ENCODE data around the gene WDR88. TPM values are rescaled to one million over a fixed set of nuclear protein-coding genes. Genes with fewer than 3 reads are reported as not detected.

WDR88 gene
- not detected for total RNA-seq

- Mint-ChIP-seq H3K27ac (peak within 1 kb of the TSS in 1 of 2 donors; percentile 55), H3K9me3 (no peaks in the 10 kb centered on the region), H3K36me3 (peaks cover 0 to 5% of the 10 kb centered on the region in 2 donors)
- DNase-seq (ENCODE audit: low spot score in 2 of 2) = no peak
- no peak for ATAC-seq
Measured at GRCh38 chr19:33132021-33132420, at the start of gene WDR88. Gene WDR88, plus strand, starts transcription at chr19:33132114. Its CDS starts 56 bp downstream, at chr19:33132170.

GRCh38 chr19:33085570-33086128 lies 46.3 kb upstream of the WDR88 start:
- Mint-ChIP-seq H3K9me3 (no peaks in the 10 kb centered on the region), H3K36me3 (peaks cover 23 to 24% of the 10 kb centered on the region in 2 donors)
- ATAC-seq = no peak

GRCh38 chr19:33086955-33087354 lies 45.0 kb upstream of the WDR88 start:
- peaks cover 12 to 13% of the 10 kb centered on the region in 2 donors for H3K36me3 Mint-ChIP-seq
- no peak for DNase-seq (ENCODE audit: low spot score in 2 of 2)
- no peak overlapping the region for H3K27ac Mint-ChIP-seq
- no peak for ATAC-seq
- no peaks in the 10 kb centered on the region for H3K9me3 Mint-ChIP-seq

More at GRCh38 chr19:33085570-33086128, 46.3 kb upstream of the WDR88 start:
- DNase-seq (ENCODE audit: low spot score in 2 of 2) = no peak
- no peak overlapping the region for H3K27ac Mint-ChIP-seq

GRCh38 chr19:33089010-33089409 lies 42.9 kb upstream of the WDR88 start:
- peaks cover 12 to 13% of the 10 kb centered on the region in 2 donors for H3K36me3 Mint-ChIP-seq
- no peak for ATAC-seq
- DNase-seq (ENCODE audit: low spot score in 2 of 2) = no peak
- no peaks in the 10 kb centered on the region for H3K9me3 Mint-ChIP-seq
- H3K27ac Mint-ChIP-seq = no peak overlapping the region

DNA sequence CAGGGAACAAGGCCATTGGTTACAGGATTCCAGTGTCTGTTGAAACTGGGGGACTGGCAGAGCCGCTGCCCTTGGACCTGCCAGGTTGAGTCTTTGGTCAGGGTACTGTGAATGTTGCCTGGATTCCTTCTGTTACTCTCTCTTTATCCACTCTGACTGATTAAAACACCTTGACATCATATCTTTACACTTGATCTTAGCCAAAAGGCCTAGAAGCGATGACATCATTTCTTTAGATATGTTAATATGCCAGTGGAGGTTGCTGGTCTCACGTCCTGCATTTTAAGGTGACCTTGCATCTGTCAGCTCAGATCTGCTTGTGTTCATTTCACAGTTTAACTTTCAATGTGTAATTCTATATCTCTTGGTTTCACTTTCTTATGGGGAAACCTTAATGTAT lies 41.7 kb upstream of the WDR88 start:
- DNase-seq (ENCODE audit: low spot score in 2 of 2) (no peak), ATAC-seq (no peak)
- H3K9me3 Mint-ChIP-seq = no peaks in the 10 kb centered on the region
- peak overlapping the region in 1 of 2 donors; percentile 32 for H3K27ac Mint-ChIP-seq
- peaks cover 12 to 13% of the 10 kb centered on the region in 2 donors for H3K36me3 Mint-ChIP-seq

- peak overlapping the region in 1 of 2 donors; percentile 85 for H3K27ac Mint-ChIP-seq
- no peak for ATAC-seq
- peaks cover 21 to 23% of the 10 kb centered on the region in 2 donors for H3K36me3 Mint-ChIP-seq
- no peak for DNase-seq (ENCODE audit: low spot score in 2 of 2)
- no peaks in the 10 kb centered on the region for H3K9me3 Mint-ChIP-seq
Measured at GRCh38 chr19:33093420-33094210, 38.3 kb upstream of the WDR88 start.

DNA sequence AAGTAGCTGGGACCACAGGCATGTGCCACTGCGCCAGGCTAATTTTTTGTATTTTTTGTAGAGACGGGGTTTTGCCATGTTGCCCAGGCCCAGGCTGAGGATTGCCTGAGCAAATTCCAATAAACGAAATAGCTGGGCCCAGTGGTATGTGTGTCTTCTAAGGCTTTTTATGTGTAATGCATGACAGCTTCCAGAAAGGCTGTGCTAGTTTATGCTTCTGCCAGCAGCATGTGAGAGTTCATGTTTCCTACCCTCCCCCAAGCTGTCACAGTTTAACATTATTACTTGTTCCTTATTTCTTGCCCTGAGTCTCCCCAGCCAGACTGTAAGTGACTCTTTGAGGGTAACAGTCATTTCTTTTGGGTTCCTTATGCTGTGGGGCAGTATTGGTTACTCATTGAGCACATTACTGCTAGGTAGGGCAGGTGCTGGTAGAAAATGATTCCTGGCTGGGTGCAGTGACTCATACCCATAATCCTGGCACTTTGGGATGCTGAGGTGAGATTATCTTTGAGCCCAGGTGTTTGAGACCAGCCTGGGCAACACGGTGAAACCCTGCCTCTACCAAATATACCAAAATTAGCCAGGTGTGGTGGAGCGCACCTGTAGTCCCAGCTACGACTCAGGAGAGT lies 37.4 kb upstream of the WDR88 start:
- peak in 1 of 2 donors; percentile 33 for ATAC-seq
- peak overlapping the region in 1 of 2 donors; percentile 36 for H3K27ac Mint-ChIP-seq
- no peak for DNase-seq (ENCODE audit: low spot score in 2 of 2)
- H3K36me3 Mint-ChIP-seq = peaks cover 14 to 16% of the 10 kb centered on the region in 2 donors
- no peaks in the 10 kb centered on the region for H3K9me3 Mint-ChIP-seq

- H3K27ac Mint-ChIP-seq = no peak overlapping the region
- DNase-seq (ENCODE audit: low spot score in 2 of 2) (no peak), ATAC-seq (no peak)
- H3K9me3 Mint-ChIP-seq = no peaks in the 10 kb centered on the region
- H3K36me3 Mint-ChIP-seq = peaks cover 9 to 11% of the 10 kb centered on the region in 2 donors
Measured at GRCh38 chr19:33096005-33096404, 35.9 kb upstream of the WDR88 start.

DNA sequence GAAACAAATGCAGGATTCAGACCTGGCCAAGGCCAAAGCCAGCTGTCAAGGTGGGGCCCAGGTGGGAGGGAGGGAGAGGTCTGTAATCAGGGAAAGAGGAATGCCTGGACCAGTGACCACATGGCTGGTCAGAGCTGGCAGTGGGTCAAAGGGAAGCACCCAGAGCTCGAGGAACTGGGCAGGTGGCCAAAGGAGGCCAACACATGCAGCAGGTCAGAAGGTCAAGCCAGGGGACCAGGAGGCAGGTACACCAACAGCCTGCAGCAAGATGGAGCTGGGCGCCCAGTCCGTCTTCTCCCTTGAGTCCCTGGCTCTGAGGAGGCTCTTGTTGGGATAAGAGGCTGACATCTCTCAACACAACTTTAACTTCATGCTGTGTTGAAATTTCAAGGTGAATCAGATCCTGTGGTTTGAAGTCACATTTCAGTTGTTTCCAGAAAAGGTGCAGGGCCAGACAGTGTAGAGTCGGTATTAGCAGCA lies 33.8 kb upstream of the WDR88 start:
- no peak for ATAC-seq
- Mint-ChIP-seq H3K36me3 (peaks cover 9 to 11% of the 10 kb centered on the region in 2 donors), H3K9me3 (no peaks in the 10 kb centered on the region), H3K27ac (peak overlapping the region in 1 of 2 donors; percentile 20)
- no peak for DNase-seq (ENCODE audit: low spot score in 2 of 2)

DNA sequence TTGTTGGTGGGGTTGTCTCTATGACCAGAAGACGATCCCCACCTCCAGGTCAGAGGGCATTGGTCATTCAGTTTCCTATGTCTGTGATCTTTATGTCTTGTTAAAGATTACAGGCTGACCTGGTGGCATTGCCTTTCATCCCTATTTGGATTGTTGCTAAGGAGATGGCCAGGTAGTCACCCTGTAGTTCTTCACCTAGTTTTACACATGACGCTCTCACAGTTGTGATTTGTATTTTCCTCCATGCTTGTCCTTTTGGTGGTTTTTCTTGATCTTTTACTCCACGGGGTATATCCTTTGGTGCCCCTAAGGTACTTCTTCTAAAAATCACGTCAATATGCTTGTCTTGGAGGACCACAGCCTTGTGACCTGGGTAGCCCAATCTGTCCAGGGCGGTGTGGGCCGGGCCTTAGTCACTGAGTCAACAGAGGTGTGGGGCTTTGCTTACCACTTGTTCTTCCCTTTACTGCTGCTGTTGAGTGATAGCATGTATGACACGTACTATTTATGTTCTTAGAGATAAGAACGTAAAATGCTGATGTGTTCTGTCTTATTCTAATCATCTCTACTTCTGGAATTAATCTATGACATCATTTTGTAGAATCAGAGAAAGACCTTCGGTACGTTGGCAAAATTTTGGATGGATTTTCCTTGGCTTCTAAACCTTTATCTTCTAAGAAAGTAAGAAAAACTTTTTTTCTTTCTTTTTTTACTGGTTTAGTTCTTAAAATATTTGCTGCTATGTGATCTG lies 30.8 kb upstream of the WDR88 start:
- DNase-seq (ENCODE audit: low spot score in 2 of 2) = no peak
- H3K9me3 Mint-ChIP-seq = no peaks in the 10 kb centered on the region
- H3K36me3 Mint-ChIP-seq = peaks cover 6 to 9% of the 10 kb centered on the region in 2 donors
- H3K27ac Mint-ChIP-seq = peak overlapping the region in 1 of 2 donors; percentile 58
- ATAC-seq = no peak

DNA sequence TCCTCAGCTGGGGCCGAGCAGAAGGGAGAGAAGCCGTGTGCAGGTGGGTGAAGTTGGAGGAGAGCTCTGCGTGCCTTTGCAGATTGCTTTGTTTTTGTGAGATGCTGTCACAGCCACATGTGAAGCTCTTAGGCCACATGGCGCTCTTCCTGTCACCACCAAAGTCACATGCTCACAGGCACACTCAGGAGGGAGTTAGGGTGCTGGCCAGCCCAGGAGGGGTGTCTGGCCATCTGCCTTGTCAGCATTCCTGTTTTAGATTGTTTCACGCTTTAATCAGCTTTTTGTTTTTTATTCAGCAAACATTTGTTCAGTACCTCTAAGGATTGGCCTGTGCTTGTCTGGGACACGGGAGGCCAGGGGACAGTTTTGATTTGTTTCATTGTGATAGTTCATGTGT lies 29.0 kb upstream of the WDR88 start:
- ATAC-seq = no peak
- no peak for DNase-seq (ENCODE audit: low spot score in 2 of 2)
- Mint-ChIP-seq H3K9me3 (no peaks in the 10 kb centered on the region), H3K36me3 (peaks cover 0 to 2% of the 10 kb centered on the region in 2 donors), H3K27ac (peak overlapping the region in 1 of 2 donors; percentile 6)

DNA sequence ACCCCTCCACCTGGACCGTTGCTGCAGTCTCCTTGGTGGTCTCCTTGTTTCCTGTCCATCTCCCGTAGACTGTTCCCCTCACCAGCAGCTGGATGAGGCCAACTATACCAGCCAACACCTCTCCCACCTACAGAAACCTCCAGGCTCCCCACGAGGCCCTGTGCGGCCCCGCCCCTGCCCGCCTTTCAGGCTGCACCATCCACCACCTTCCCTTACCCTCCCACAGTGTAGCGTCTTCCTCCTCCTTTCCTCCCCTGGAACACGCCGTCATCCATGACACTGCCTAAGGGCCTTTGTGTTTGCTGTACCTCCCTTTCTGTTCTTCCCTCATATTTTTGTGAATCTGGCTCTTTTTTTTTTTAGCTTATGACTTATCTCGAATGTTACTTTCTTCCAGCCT lies 23.8 kb upstream of the WDR88 start:
- Mint-ChIP-seq H3K27ac (peak overlapping the region in 1 of 2 donors; percentile 79), H3K9me3 (no peaks in the 10 kb centered on the region), H3K36me3 (no peaks in the 10 kb centered on the region)
- ATAC-seq = no peak
- no peak for DNase-seq (ENCODE audit: low spot score in 2 of 2)

DNA sequence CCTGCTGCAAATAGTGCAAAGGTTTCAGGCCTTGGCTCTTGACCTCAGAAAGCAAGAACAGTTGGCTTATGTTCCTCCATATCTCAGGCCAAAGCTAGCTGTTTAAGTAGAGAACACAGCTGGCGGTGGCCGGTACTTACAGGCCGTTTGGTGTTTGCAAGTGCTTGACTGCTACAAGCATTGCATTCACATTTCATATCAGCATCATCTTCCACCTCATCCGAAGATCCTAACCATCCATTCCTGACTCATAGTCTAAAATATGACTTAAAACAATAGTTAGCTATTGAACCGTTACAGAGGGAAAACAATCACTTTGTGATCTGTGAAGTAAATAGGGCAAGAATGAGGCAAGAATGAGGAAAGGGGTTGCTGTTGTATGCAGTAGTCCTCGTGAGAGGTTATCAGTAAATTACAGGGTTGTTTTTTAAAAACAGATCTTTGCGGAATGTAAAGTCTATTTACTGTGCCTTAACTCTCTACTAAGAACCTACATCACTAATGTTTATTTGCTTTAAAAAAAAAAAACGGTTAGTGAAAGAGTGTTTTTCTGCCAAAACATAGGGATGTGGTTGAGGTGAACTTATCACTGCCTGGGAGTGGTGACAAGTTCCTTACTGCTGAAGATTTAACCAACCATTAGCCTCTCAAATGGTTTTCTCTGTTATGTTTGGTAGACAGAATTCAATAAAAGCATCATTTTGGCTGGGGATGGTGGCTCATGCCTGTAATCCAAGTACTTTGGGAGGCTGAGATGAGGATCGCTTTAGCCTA lies 21.6 kb upstream of the WDR88 start:
- no peaks in the 10 kb centered on the region for H3K36me3 Mint-ChIP-seq
- no peak overlapping the region for H3K27ac Mint-ChIP-seq
- ATAC-seq = no peak

GRCh38 chr19:33111587-33111986 lies 20.3 kb upstream of the WDR88 start:
- peaks cover 0 to 5% of the 10 kb centered on the region in 2 donors for H3K36me3 Mint-ChIP-seq
- DNase-seq (ENCODE audit: low spot score in 2 of 2) (no peak), ATAC-seq (no peak)
- no peak overlapping the region for H3K27ac Mint-ChIP-seq
- H3K9me3 Mint-ChIP-seq = no peaks in the 10 kb centered on the region

More for the DNA sequence above, 21.6 kb upstream of the WDR88 start:
- H3K9me3 Mint-ChIP-seq = no peaks in the 10 kb centered on the region
- no peak for DNase-seq (ENCODE audit: low spot score in 2 of 2)

DNA sequence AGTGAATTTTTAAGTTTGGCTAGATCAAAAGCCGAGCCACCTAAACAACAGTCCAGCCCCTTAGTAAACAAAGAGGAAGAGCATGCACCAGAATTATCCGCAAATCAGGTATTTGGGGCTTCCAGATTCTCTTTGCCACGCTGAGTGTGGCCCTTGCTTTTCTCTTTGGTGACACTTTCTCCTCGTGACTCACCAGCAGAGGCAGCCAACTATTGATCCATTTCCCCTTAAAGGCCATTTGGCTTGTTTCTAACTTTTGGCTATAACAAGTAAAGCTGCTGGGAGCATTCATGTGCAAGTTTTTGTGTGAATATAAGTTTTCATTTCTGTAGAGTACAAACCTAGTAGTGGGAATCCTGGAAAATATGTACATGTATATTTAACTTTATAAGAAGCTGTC lies 17.6 kb upstream of the WDR88 start:
- ATAC-seq (no peak), DNase-seq (ENCODE audit: low spot score in 2 of 2) (no peak)
- Mint-ChIP-seq H3K27ac (no peak overlapping the region), H3K36me3 (peaks cover 0 to 9% of the 10 kb centered on the region in 2 donors), H3K9me3 (no peaks in the 10 kb centered on the region)

DNA sequence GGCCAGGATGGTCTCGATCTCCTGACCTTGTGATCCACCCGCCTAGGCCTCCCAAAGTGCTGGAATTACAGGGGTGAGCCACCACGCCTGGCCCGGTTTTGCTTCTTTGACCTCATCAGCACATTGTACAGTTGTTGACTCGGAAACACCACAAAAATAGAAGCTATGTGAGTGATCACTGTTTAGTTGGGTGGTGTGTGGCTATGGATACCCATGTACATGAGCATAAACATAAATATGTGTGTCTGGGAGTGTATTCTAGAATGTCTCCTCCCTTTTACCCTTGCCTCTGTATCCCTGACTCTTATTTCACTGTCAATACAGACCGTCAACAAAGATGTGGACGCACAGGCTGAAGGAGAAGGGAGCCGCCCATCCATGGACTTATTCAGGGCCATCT lies 14.4 kb upstream of the WDR88 start:
- H3K9me3 Mint-ChIP-seq = no peaks in the 10 kb centered on the region
- H3K27ac Mint-ChIP-seq = peak overlapping the region in 1 of 2 donors; percentile 56
- no peak for DNase-seq (ENCODE audit: low spot score in 2 of 2)
- H3K36me3 Mint-ChIP-seq = peaks cover 0 to 9% of the 10 kb centered on the region in 2 donors
- ATAC-seq = no peak
